Measurements from ENCODE around the gene LAMTOR1. TPM values are rescaled to one million over a fixed set of nuclear protein-coding genes. Genes with fewer than 3 reads are reported as not detected.

Gene LAMTOR1
- total and polyA plus RNA-seq, 10 of the 15 experiments (the other 5 are each of a cell fraction or from before 2014, with no cell fraction given) = 58.8 to 141 (median 110) TPM

DNA sequence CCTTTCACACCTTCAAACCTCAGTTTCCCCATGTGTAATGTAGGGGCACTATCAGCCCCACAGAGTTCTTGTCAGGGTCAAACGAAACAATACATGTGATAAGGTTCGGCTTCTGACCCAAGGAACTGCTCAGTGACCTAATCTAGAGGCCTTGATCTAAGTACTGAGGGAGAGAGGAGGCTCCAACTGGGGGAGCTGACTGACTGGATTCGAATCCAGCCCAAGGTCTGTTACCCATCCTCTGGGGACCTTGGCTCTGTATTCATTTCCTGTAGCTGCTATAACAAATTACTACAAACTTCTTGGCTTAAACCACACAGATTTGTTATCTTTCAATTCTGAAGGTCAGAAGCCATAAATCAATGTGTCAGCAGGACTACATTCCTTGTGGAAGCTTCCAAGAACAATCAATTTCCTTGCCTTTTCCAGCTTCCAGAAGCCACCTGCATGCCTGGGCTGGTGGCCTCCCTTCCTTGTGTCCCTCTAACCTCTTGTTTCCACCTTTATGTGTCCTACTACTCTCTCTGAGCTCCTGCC, 20.1 kb upstream of the LAMTOR1 start:
- no peak overlapping the region for H3K27ac ChIP-seq (ENCODE audit: control insufficient read depth, insufficient read depth)
- no peaks in the 10 kb centered on the region for H3K27me3 ChIP-seq (replicated peaks in 1 of 2; ENCODE audit: control insufficient read depth in 2 of 2, insufficient read depth in 2 of 2, low read length in 1 of 2)
- ATAC-seq (no peak), DNase-seq (ENCODE audit: low read depth, low spot score) (no peak), FAIRE-seq (no peak)
- H2AFZ ChIP-seq (ENCODE audit: control insufficient read depth, low read depth, low read length) = no peak overlapping the region
- no peak for TF ChIP-seq LARP7 (IDR thresholded peaks at IDR 0.05)
- no peak for TF ChIP-seq SMC3 (IDR thresholded peaks at IDR 0.05; ENCODE audit: borderline replicate concordance, low read length)
- TF ChIP-seq BACH1 (IDR thresholded peaks at IDR 0.05; ENCODE audit: borderline replicate concordance) = no peak
- no peak for TF ChIP-seq ZBTB11 (CRISPR knock-in tag; IDR thresholded peaks at IDR 0.05)
- TF ChIP-seq POLR2A (IDR thresholded peaks at IDR 0.05; ENCODE audit: low read depth, low read length) = no peak
- TF ChIP-seq HSF1 (IDR thresholded peaks at IDR 0.05; ENCODE audit: low read depth, low read length) = no peak
- no peak for TF ChIP-seq SP1 (IDR thresholded peaks at IDR 0.05; ENCODE audit: low read depth, low read length)
- TF ChIP-seq, protein P1, sequence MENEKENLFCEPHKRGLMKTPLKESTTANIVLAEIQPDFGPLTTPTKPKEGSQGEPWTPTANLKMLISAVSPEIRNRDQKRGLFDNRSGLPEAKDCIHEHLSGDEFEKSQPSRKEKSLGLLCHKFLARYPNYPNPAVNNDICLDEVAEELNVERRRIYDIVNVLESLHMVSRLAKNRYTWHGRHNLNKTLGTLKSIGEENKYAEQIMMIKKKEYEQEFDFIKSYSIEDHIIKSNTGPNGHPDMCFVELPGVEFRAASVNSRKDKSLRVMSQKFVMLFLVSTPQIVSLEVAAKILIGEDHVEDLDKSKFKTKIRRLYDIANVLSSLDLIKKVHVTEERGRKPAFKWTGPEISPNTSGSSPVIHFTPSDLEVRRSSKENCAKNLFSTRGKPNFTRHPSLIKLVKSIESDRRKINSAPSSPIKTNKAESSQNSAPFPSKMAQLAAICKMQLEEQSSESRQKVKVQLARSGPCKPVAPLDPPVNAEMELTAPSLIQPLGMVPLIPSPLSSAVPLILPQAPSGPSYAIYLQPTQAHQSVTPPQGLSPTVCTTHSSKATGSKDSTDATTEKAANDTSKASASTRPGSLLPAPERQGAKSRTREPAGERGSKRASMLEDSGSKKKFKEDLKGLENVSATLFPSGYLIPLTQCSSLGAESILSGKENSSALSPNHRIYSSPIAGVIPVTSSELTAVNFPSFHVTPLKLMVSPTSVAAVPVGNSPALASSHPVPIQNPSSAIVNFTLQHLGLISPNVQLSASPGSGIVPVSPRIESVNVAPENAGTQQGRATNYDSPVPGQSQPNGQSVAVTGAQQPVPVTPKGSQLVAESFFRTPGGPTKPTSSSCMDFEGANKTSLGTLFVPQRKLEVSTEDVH (IDR thresholded peaks at IDR 0.05; ENCODE audit: low read depth, partially characterized antibody) = no peak
- no peak for TF ChIP-seq TCF3 (IDR thresholded peaks at IDR 0.05; ENCODE audit: borderline replicate concordance, insufficient read depth, low read depth, low read length)
- TF ChIP-seq NRF1 (conservative IDR thresholded peaks at IDR 0.05; ENCODE audit: low read depth, low read length) = no peak
- no peak for TF ChIP-seq CHD2 (IDR thresholded peaks at IDR 0.05; ENCODE audit: borderline replicate concordance, low read depth, low read length)
- no peak for TF ChIP-seq SUPT20H (IDR thresholded peaks at IDR 0.05; ENCODE audit: borderline replicate concordance, control insufficient read depth, low read depth, low read length)
- no peak for TF ChIP-seq ATF3 (IDR thresholded peaks at IDR 0.05; ENCODE audit: borderline replicate concordance, extremely low read depth, low read depth, low read length)
- no peak for TF ChIP-seq PML (IDR thresholded peaks at IDR 0.05; ENCODE audit: low read length)
- TF ChIP-seq FOXK2 (IDR thresholded peaks at IDR 0.05) = no peak
- no peak for TF ChIP-seq CHD1 (IDR thresholded peaks at IDR 0.05; ENCODE audit: low read depth, low read length)
- no peak for TF ChIP-seq SPI1 (IDR thresholded peaks at IDR 0.05; ENCODE audit: borderline replicate concordance, insufficient read depth, low read depth, low read length)
- no peak for TF ChIP-seq SMARCA5 (IDR thresholded peaks at IDR 0.05)
- H3K9ac ChIP-seq (ENCODE audit: control insufficient read depth, insufficient read depth, low read length) = no peak overlapping the region
- no peaks in the 10 kb centered on the region for H4K20me1 ChIP-seq (ENCODE audit: control insufficient read depth, insufficient read depth)
- in situ Hi-C loops (cut with MboI) = no loop called here
- no peaks in the 10 kb centered on the region for H3K79me2 ChIP-seq (ENCODE audit: control insufficient read depth, insufficient read depth, low read length)
- BruUV-seq (replicated peaks) = no TSS peak
- H3K9me3 ChIP-seq (replicated peaks; ENCODE audit: control insufficient read depth, insufficient read depth, low read length) = no peaks in the 10 kb centered on the region; the same call in 1 of the 3 replicates
- ChIA-PET RAD21 (ENCODE audit: unreplicated experiment) (no interaction called here), POLR2A (no interaction called here), CTCF (interaction anchor here (0.7 to 2.1 kb wide), 4 partner anchors 24 to 98 kb away, joined by 3 to 5 read pairs (median 4); no protein-coding TSS in a partner anchor), SMC1A (ENCODE audit: uncharacterized antibody, unreplicated experiment) (no interaction called here)
- no peaks in the 10 kb centered on the region for H3K36me3 ChIP-seq (ENCODE audit: control insufficient read depth in 2 of 2, insufficient read depth in 2 of 2, low read length in 1 of 2)
- 44% methylated on average over 3 of the region's 3 CpGs for WGBS (ENCODE audit: insufficient coverage, insufficient replicate concordance, low lambda C conversion rate, missing lambda C conversion rate)
- intact Hi-C loops (cut with micrococcal nuclease; ENCODE audit: unreplicated experiment) = no loop called here
- no peak overlapping the region for H3K4me3 ChIP-seq
- H3K4me1 ChIP-seq (ENCODE audit: control insufficient read depth, insufficient read depth, low read length) = no peaks in the 10 kb centered on the region
- H3K4me2 ChIP-seq (ENCODE audit: control insufficient read depth, insufficient read depth) = no peak overlapping the region
